ENCODE measurements around the gene PTMA.

The PTMA gene

DNA sequence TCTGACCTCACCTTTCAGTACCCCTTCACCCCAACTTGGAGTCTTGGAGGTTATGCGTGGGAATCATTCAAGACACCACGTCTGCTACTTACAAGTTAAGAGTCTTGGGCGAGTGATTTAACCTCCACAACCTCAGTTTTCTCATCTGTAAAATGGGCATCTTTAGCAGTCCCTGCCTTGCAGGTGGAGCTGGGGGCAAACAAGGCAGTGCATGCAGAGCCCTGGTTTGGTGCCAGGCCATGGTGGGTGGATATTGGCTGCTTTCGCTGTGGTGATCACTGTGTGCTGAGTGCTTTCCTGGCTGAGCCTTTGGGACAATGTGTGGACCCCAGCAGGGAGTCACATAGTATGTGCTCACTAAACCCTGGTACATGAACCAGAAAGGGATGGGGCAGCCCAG is 20.4 kb upstream of the PTMA start:
- peaks cover 76% of the 10 kb centered on the region for H3K4me1 ChIP-seq (ENCODE audit: control insufficient read depth, low read length)
- no peaks in the 10 kb centered on the region for H3K27me3 ChIP-seq (ENCODE audit: control insufficient read depth, low read length)
- H3K79me2 ChIP-seq (ENCODE audit: control insufficient read depth, low read length): peaks cover 49% of the 10 kb centered on the region
- H3F3A ChIP-seq (ENCODE audit: control insufficient read depth, insufficient read depth): peaks cover 11% of the 10 kb centered on the region
- no peaks in the 10 kb centered on the region for H3K9me2 ChIP-seq (replicated peaks; ENCODE audit: control insufficient read depth, low read length)
- TF ChIP-seq EZH2phosphoT487 (IDR thresholded peaks at IDR 0.05; ENCODE audit: borderline replicate concordance, low read length): no peak
- TF ChIP-seq, protein P1, sequence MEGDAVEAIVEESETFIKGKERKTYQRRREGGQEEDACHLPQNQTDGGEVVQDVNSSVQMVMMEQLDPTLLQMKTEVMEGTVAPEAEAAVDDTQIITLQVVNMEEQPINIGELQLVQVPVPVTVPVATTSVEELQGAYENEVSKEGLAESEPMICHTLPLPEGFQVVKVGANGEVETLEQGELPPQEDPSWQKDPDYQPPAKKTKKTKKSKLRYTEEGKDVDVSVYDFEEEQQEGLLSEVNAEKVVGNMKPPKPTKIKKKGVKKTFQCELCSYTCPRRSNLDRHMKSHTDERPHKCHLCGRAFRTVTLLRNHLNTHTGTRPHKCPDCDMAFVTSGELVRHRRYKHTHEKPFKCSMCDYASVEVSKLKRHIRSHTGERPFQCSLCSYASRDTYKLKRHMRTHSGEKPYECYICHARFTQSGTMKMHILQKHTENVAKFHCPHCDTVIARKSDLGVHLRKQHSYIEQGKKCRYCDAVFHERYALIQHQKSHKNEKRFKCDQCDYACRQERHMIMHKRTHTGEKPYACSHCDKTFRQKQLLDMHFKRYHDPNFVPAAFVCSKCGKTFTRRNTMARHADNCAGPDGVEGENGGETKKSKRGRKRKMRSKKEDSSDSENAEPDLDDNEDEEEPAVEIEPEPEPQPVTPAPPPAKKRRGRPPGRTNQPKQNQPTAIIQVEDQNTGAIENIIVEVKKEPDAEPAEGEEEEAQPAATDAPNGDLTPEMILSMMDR (IDR thresholded peaks at IDR 0.05; ENCODE audit: low read depth, low read length, poor library complexity, severe bottlenecking): no peak
- no peak overlapping the region for H3K27ac ChIP-seq (ENCODE audit: low read depth, low read length)
- peak overlapping the region; percentile 92 for H3K4me2 ChIP-seq (ENCODE audit: low read length)
- no peaks in the 10 kb centered on the region for H3K9me3 ChIP-seq (ENCODE audit: control insufficient read depth, insufficient read depth, low read length)
- H4K20me1 ChIP-seq (ENCODE audit: control insufficient read depth, insufficient read depth, low read depth, low read length): no peaks in the 10 kb centered on the region
- H3K36me3 ChIP-seq (ENCODE audit: control insufficient read depth, low read length): peaks cover 6% of the 10 kb centered on the region; the same call in 1 of the 2 replicates
- peak overlapping the region; percentile 92 for H3K4me3 ChIP-seq (ENCODE audit: low read length)

DNA sequence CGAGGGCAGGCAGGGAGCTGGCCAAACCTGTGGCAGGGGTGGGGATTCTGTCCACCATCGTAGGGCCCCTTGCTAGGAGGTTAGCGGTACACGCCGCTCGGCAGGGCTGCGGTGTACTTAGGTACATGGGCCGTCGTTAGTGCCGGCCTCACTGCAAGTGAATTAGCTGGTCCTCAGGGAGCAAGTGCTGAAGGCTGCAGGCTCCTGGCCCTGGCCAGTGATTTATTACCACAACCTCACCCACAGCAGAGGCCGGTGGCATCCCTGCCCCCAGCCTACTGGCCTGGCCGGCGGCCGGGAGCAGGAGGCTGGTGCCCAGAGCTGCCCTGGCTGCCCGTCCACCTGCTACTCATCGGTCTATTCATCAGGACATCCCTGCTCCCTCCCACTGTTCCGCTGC is 19.6 kb upstream of the PTMA start:
- H3K36me3 ChIP-seq (ENCODE audit: control insufficient read depth, low read length): peaks cover 6% of the 10 kb centered on the region; the same call in 1 of the 2 replicates
- H4K20me1 ChIP-seq (ENCODE audit: control insufficient read depth, insufficient read depth, low read depth, low read length): no peaks in the 10 kb centered on the region
- peaks cover 43% of the 10 kb centered on the region for H3K79me2 ChIP-seq (ENCODE audit: control insufficient read depth, low read length)
- peaks cover 73% of the 10 kb centered on the region for H3K4me1 ChIP-seq (ENCODE audit: control insufficient read depth, low read length)
- H3K4me2 ChIP-seq (ENCODE audit: low read length): no peak overlapping the region
- TF ChIP-seq, protein P1 (IDR thresholded peaks at IDR 0.05; ENCODE audit: low read depth, low read length, poor library complexity, severe bottlenecking): no peak
- TF ChIP-seq EZH2phosphoT487 (IDR thresholded peaks at IDR 0.05; ENCODE audit: borderline replicate concordance, low read length): no peak
- H3K9me2 ChIP-seq (replicated peaks; ENCODE audit: control insufficient read depth, low read length): no peaks in the 10 kb centered on the region
- no peaks in the 10 kb centered on the region for H3K27me3 ChIP-seq (ENCODE audit: control insufficient read depth, low read length)
- no peak overlapping the region for H3K27ac ChIP-seq (ENCODE audit: low read depth, low read length)
- peaks cover 11% of the 10 kb centered on the region for H3F3A ChIP-seq (ENCODE audit: control insufficient read depth, insufficient read depth)
- H3K9me3 ChIP-seq (ENCODE audit: control insufficient read depth, insufficient read depth, low read length): no peaks in the 10 kb centered on the region
- no peak overlapping the region for H3K4me3 ChIP-seq (ENCODE audit: low read length)

- Histone ChIP-seq H3K27me3 (ENCODE audit: control insufficient read depth, low read length) (no peaks in the 10 kb centered on the region), H3K4me1 (ENCODE audit: control insufficient read depth, low read length) (peaks cover 67% of the 10 kb centered on the region), H3K36me3 (ENCODE audit: control insufficient read depth, low read length) (peaks cover 6% of the 10 kb centered on the region; the same call in 1 of the 2 replicates), H3K79me2 (ENCODE audit: control insufficient read depth, low read length) (peaks cover 37% of the 10 kb centered on the region), H4K20me1 (ENCODE audit: control insufficient read depth, insufficient read depth, low read depth, low read length) (no peaks in the 10 kb centered on the region), H3K4me2 (ENCODE audit: low read length) (peak overlapping the region; percentile 26), H3K9me2 (replicated peaks; ENCODE audit: control insufficient read depth, low read length) (no peaks in the 10 kb centered on the region), H3K4me3 (ENCODE audit: low read length) (no peak overlapping the region), H3K27ac (ENCODE audit: low read depth, low read length) (no peak overlapping the region), H3K9me3 (ENCODE audit: control insufficient read depth, insufficient read depth, low read length) (no peaks in the 10 kb centered on the region), H3F3A (ENCODE audit: control insufficient read depth, insufficient read depth) (peaks cover 11% of the 10 kb centered on the region)
- TF ChIP-seq EZH2phosphoT487 (IDR thresholded peaks at IDR 0.05; ENCODE audit: borderline replicate concordance, low read length): no peak
- TF ChIP-seq, protein P1 (IDR thresholded peaks at IDR 0.05; ENCODE audit: low read depth, low read length, poor library complexity, severe bottlenecking): no peak
Measured at GRCh38 chr2:231689124-231689893, 19.0 kb upstream of the PTMA start.

All from DOHH2 (cell line).